HepG2 (cell line): Measurements from ENCODE around the gene ISCU. TPM values are rescaled to one million over a fixed set of nuclear protein-coding genes. Genes with fewer than 3 reads are reported as not detected.

ENCODE experiments used
- ATAC-seq: fragments of 200-7000 bp; cut with Tn5 transposase; 3 replicates; pipeline ENCODE4 v1.9.1; 2020; ENCODE audit warnings: mild to moderate bottlenecking, moderate library complexity
- BruUV-seq: library from RNA; stranded (reverse); fragments of 400-500 nt; replicated peaks from 2 replicates; lab custom pipeline; 2021; lab: Mats Ljungman, UMichigan
- CTCF ChIA-PET: fragments of 300-600 bp; formaldehyde crosslinking; extraction: SDS; loops from one replicate; lab custom pipeline; 2021; ENCODE audit warnings: low total read pairs, inconsistent platforms, low intra/inter-chr PET ratio; lab: Yijun Ruan, JAX
- POLR2A ChIA-PET: fragments of 350-600 bp; sonication (Branson Sonifier 250); formaldehyde crosslinking; loops from one replicate; lab custom pipeline; 2020; ENCODE audit warnings: antibody characterized with exemption, inconsistent platforms; lab: Yijun Ruan, JAX
- DNase-seq: peaks from one replicate; pipeline ENCODE4 v3.0.0-alpha.2; 2015; ENCODE audit warnings: low spot score
- FAIRE-seq: peaks from 3 replicates; lab custom pipeline; 2011; peaks lifted over from hg19 to GRCh38; lab: Jason Lieb, UNC
- H2AFZ ChIP-seq: one replicate; pipeline ENCODE4 v1.6.1; 2011; ENCODE audit warnings: low read length, inconsistent platforms
- H3K27ac ChIP-seq: fragments of 300-600 bp; 3 replicates; pipeline ENCODE4 v1.8.0; 2011; ENCODE audit warnings: mixed run types, mild to moderate bottlenecking, mixed read lengths, low read length, inconsistent platforms; ENCODE audit not compliant: insufficient read depth; ENCODE audit errors: extremely low read length
- H3K27me3 ChIP-seq, 2 experiments: fragments of 200-600 bp in 1 of 2; 2 replicates in 1 of 2; 3 replicates in 1 of 2; pipeline versions ENCODE4 v1.6.0 to v1.8.0; 2011; ENCODE audit warnings: low read length in 2 of 2, mild to moderate bottlenecking in 2 of 2, moderate library complexity in 2 of 2, inconsistent platforms in 1 of 2; ENCODE audit not compliant: insufficient read depth in 2 of 2, control insufficient read depth in 1 of 2
- H3K36me3 ChIP-seq, 2 experiments: fragments of 200-600 bp in 1 of 2; replicated peaks in 1 of 2; 2 replicates in 1 of 2; 3 replicates in 1 of 2; pipeline versions ENCODE4 v1.5.1 to v1.8.0; 2011; ENCODE audit warnings: low read length in 2 of 2, inconsistent platforms in 1 of 2; ENCODE audit not compliant: insufficient read depth in 2 of 2, control insufficient read depth in 1 of 2
- H3K4me1 ChIP-seq: 2 replicates; pipeline ENCODE4 v1.5.1; 2012; ENCODE audit warnings: low read length, inconsistent platforms; ENCODE audit not compliant: insufficient read depth
- H3K4me2 ChIP-seq: 2 replicates; pipeline ENCODE4 v1.6.0; 2011; ENCODE audit warnings: low read depth, low read length, inconsistent platforms
- H3K4me3 ChIP-seq, 3 experiments: fragments of 200-600 bp in 1 of 3; sonication (generic), shearing (Covaris generic) in 1 of 3; replicated peaks in 1 of 3; 2 replicates each; pipeline ENCODE4 v1.5.1; 2011 to 2016; ENCODE audit warnings: low read length in 3 of 3, inconsistent platforms in 2 of 3, low read depth in 2 of 3, mild to moderate bottlenecking in 2 of 3, control low read depth in 1 of 3, mixed read lengths in 1 of 3; ENCODE audit not compliant: insufficient read depth in 1 of 3
- H3K79me2 ChIP-seq: one replicate; pipeline ENCODE4 v1.6.1; 2011; ENCODE audit warnings: low read length, inconsistent platforms; ENCODE audit not compliant: insufficient read depth
- H3K9ac ChIP-seq: 2 replicates; pipeline ENCODE4 v1.6.0; 2011; ENCODE audit warnings: mild to moderate bottlenecking, low read depth, low read length, inconsistent platforms; ENCODE audit not compliant: insufficient read depth
- H3K9me3 ChIP-seq: 2 replicates; pipeline ENCODE4 v1.5.1; 2012; ENCODE audit warnings: mild to moderate bottlenecking, low read length
- H4K20me1 ChIP-seq: 2 replicates; pipeline ENCODE4 v1.6.0; 2011; ENCODE audit warnings: inconsistent platforms, mild to moderate bottlenecking, low read length, moderate library complexity; ENCODE audit not compliant: insufficient read depth
- FOXK1 ChIP-seq: sonication (generic); formaldehyde crosslinking; IDR thresholded peaks from 2 replicates; pipeline ENCODE4 v1.4.0; 2020; ENCODE audit warnings: low read depth, missing genetic modification reagents, borderline replicate concordance
- HMGXB4 ChIP-seq, 2 experiments: sonication (generic) in 1 of 2; formaldehyde crosslinking in 1 of 2; IDR thresholded peaks; 2 replicates each; pipeline versions ENCODE4 v1.4.0 to v1.6.1; 2018 to 2020; ENCODE audit warnings: missing genetic modification reagents in 2 of 2, borderline replicate concordance in 1 of 2, low read depth in 1 of 2, mild to moderate bottlenecking in 1 of 2, missing biosample characterization in 1 of 2
- KLF16 ChIP-seq, 2 experiments: sonication (generic) in 1 of 2; formaldehyde crosslinking in 1 of 2; IDR thresholded peaks; 2 replicates each; pipeline versions ENCODE4 v1.6.1 to v1.8.0; 2016 to 2023; ENCODE audit warnings: missing genetic modification reagents in 2 of 2, missing compliant biosample characterization in 1 of 2
- SP4 ChIP-seq: sonication (generic); formaldehyde crosslinking; IDR thresholded peaks from 2 replicates; pipeline ENCODE4 v1.8.1; 2023; ENCODE audit warnings: mild to moderate bottlenecking, missing genetic modification reagents
- ZNF124 ChIP-seq: sonication (generic); formaldehyde crosslinking; IDR thresholded peaks from 2 replicates; pipeline ENCODE4 v1.4.0; 2020; ENCODE audit warnings: missing genetic modification reagents
- ZNF709 ChIP-seq: sonication (generic); formaldehyde crosslinking; IDR thresholded peaks from 2 replicates; pipeline ENCODE4 v1.5.0; 2020; ENCODE audit warnings: mild to moderate bottlenecking, missing genetic modification reagents
- ZNF747 ChIP-seq: sonication (generic); formaldehyde crosslinking; IDR thresholded peaks from 2 replicates; pipeline ENCODE4 v1.8.1; 2023; ENCODE audit warnings: missing genetic modification reagents, mild to moderate bottlenecking, borderline replicate concordance
- ZNF776 ChIP-seq: sonication (generic); formaldehyde crosslinking; IDR thresholded peaks from 2 replicates; pipeline ENCODE4 v1.4.0; 2020; ENCODE audit warnings: mild to moderate bottlenecking, missing genetic modification reagents
- WGBS: methylation state at CpG from one replicate; pipeline ENCODE4 v1.1.6; 2017; ENCODE audit warnings: low lambda C conversion rate; 5-methylcytosine and 5-hydroxymethylcytosine counted together
- in situ Hi-C: cut with HindIII; loops from 2 replicates; pipeline ENCODE4 v1.10.0; 2017; ENCODE audit warnings: low pct_unique_long_range_greater_than_20kb; ENCODE audit not compliant: extremely low pct_ligation_motif_present
- intact Hi-C: fragments of 100-400 bp; cut with micrococcal nuclease; formaldehyde crosslinking; loops from one replicate; pipeline ENCODE4 v1.10.0; 2022; ENCODE audit not compliant: unreplicated experiment
- polyA plus RNA-seq, 8 experiments: library from polyadenylated mRNA; depleted of rRNA in 3 of 8; stranded (reverse) in 7 of 8; unstranded in 1 of 8; fragments of >200 nt; fragmentation: Illumina TruSeq in 4 of 8; extraction: Trizol in 4 of 8; gene quantifications; 2 replicates each; pipeline versions ENCODE4 v1.2.1 to v1.2.3, GENCODE V29; 2011 to 2016; ENCODE audit warnings: low read depth in 4 of 8, missing spikeins in 1 of 8, mixed read lengths in 1 of 8; ENCODE audit not compliant: insufficient read depth in 1 of 8
- total RNA-seq, 5 experiments: library from RNA; depleted of rRNA; stranded (reverse); fragments of >200 nt; fragmentation: Illumina TruSeq; extraction: Trizol; gene quantifications; 2 replicates each; pipeline ENCODE4 v1.2.3, GENCODE V29; 2016; ENCODE audit warnings: low read depth in 1 of 5
- TF ChIP-seq, protein P1 (sequence below): sonication (generic); formaldehyde crosslinking; IDR thresholded peaks from 2 replicates; pipeline ENCODE4 v1.5.0; 2020; ENCODE audit warnings: mild to moderate bottlenecking, low read depth, missing genetic modification reagents, borderline replicate concordance

The ISCU gene
- total and polyA plus RNA-seq, 2 of the 13 experiments (the other 11 are each of a cell fraction or from before 2014, with no cell fraction given), result 94.4 to 107 TPM

GRCh38 chr12:108594960-108595710 is 32.7 kb downstream of the ISCU start (continued):
- TF ChIP-seq HMGXB4 (CRISPR knock-in tag; IDR thresholded peaks at IDR 0.05; ENCODE audit: borderline replicate concordance in 1 of 2, low read depth in 1 of 2), result no peak
- TF ChIP-seq ZNF776, result no peak
- TF ChIP-seq KLF16 (CRISPR knock-in tag; IDR thresholded peaks at IDR 0.05), result no peak
- TF ChIP-seq, protein P1, sequence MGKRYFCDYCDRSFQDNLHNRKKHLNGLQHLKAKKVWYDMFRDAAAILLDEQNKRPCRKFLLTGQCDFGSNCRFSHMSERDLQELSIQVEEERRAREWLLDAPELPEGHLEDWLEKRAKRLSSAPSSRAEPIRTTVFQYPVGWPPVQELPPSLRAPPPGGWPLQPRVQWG (CRISPR knock-in tag), result no peak

GRCh38 chr12:108595711-108596647 is 33.6 kb downstream of the ISCU start:
- H3K27me3 ChIP-seq, result peaks cover 7 to 26% of the 10 kb centered on the region in 2 experiments; a peak in 4 of 5 replicates
- H2AFZ ChIP-seq, result no peak overlapping the region
- H3K27ac ChIP-seq, result no peak overlapping the region
- ATAC-seq (no peak), DNase-seq (no peak), FAIRE-seq (no peak)
- H3K36me3 ChIP-seq, result no peaks in the 10 kb centered on the region
- H3K9ac ChIP-seq, result no peak overlapping the region
- in situ Hi-C loops (no loop called here), intact Hi-C loops (no loop called here)
- H3K9me3 ChIP-seq, result no peaks in the 10 kb centered on the region
- no peak overlapping the region for H3K4me3 ChIP-seq
- CTCF ChIA-PET, result no interaction called here
- WGBS, result 49% methylated on average over 15 of the region's 17 CpGs
- no peaks in the 10 kb centered on the region for H4K20me1 ChIP-seq
- 0 out of 2 replicates have a peak, but pooled peaks cover 8% of the 10 kb centered on the region for H3K4me1 ChIP-seq
- no peak overlapping the region for H3K4me2 ChIP-seq
- TF ChIP-seq ZNF747 (CRISPR knock-in tag), result no peak
- no peak for TF ChIP-seq FOXK1 (CRISPR knock-in tag)
- no peak for TF ChIP-seq ZNF124 (CRISPR knock-in tag)
- TF ChIP-seq ZNF709, result no peak
- 0 out of 2 replicates have a peak, but pooled peaks have one; percentile 14 for TF ChIP-seq SP4 (CRISPR knock-in tag)
- POLR2A ChIA-PET, result no interaction called here
- BruUV-seq, result no TSS peak
- no peaks in the 10 kb centered on the region for H3K79me2 ChIP-seq
